ENCODE measurements around the gene WARS2.
"Not testable (repeated sequence)": the region's sequence is repeated elsewhere in the genome, so short reads cannot be mapped to it uniquely, and the experiment has no call there.

The WARS2 gene

GRCh38 chr1:119163396-119163795, 22.9 kb upstream of the WARS2 start:
- peaks cover 0 to 7% (median 3%) of the 10 kb centered on the region in 10 experiments; a peak in 7 of 20 replicates for H3K4me1 ChIP-seq
- no peaks in the 10 kb centered on the region for H3K27me3 ChIP-seq
- H3K4me2 ChIP-seq, result no peak overlapping the region
- TF ChIP-seq Cebpa-rat (IDR thresholded peaks at IDR 0.05), result no peak
- H4K20me1 ChIP-seq, result no peaks in the 10 kb centered on the region
- peaks cover 0 to 12% (median 7%) of the 10 kb centered on the region in 11 experiments; a peak in 10 of 22 replicates for H3K9me3 ChIP-seq (replicated peaks in 1 of 11)
- no peak overlapping the region for H3K9ac ChIP-seq
- no peak overlapping the region for H3K4me3 ChIP-seq
- peaks cover 21 to 53% (median 36%) of the 10 kb centered on the region in 11 experiments for H3K36me3 ChIP-seq
- no peak overlapping the region for H3K27ac ChIP-seq

- Histone ChIP-seq H3K36me3 (peaks cover 36 to 70% (median 53%) of the 10 kb centered on the region in 11 experiments), H4K20me1 (no peaks in the 10 kb centered on the region), H3K27me3 (no peaks in the 10 kb centered on the region), H3K9me3 (replicated peaks in 1 of 11) (peaks cover 9 to 29% (median 22%) of the 10 kb centered on the region in 11 experiments; a peak in 21 of 22 replicates), H3K27ac (no peak overlapping the region), H3K4me1 (peaks cover 0 to 12% (median 3%) of the 10 kb centered on the region in 10 experiments; a peak in 8 of 20 replicates), H3K4me3 (no peak overlapping the region), H3K4me2 (no peak overlapping the region), H3K9ac (no peak overlapping the region)
- TF ChIP-seq Cebpa-rat (IDR thresholded peaks at IDR 0.05), result no peak
Observed at GRCh38 chr1:119160866-119161265, 20.4 kb upstream of the WARS2 start.

- Histone ChIP-seq H3K4me3 (no peak overlapping the region), H3K27me3 (no peaks in the 10 kb centered on the region), H4K20me1 (no peaks in the 10 kb centered on the region), H3K4me2 (no peak overlapping the region), H3K4me1 (peaks cover 0 to 12% (median 3%) of the 10 kb centered on the region in 10 experiments; a peak in 8 of 20 replicates), H3K9me3 (replicated peaks in 1 of 11) (peaks cover 9 to 29% (median 22%) of the 10 kb centered on the region in 11 experiments; a peak in 21 of 22 replicates), H3K36me3 (peaks cover 36 to 70% (median 53%) of the 10 kb centered on the region in 11 experiments), H3K27ac (no peak overlapping the region), H3K9ac (no peak overlapping the region)
- no peak for TF ChIP-seq Cebpa-rat (IDR thresholded peaks at IDR 0.05)
Observed at GRCh38 chr1:119160409-119160808, 20.0 kb upstream of the WARS2 start.

- Histone ChIP-seq H4K20me1 (no peaks in the 10 kb centered on the region), H3K36me3 (peaks cover 36 to 70% (median 53%) of the 10 kb centered on the region in 11 experiments), H3K9me3 (replicated peaks in 1 of 11) (peaks cover 9 to 32% (median 25%) of the 10 kb centered on the region in 11 experiments; a peak in 21 of 22 replicates), H3K4me1 (peaks cover 0 to 12% (median 3%) of the 10 kb centered on the region in 10 experiments; a peak in 8 of 20 replicates), H3K27me3 (no peaks in the 10 kb centered on the region), H3K4me2 (no peak overlapping the region), H3K4me3 (no peak overlapping the region), H3K27ac (no peak overlapping the region), H3K9ac (no peak overlapping the region)
- TF ChIP-seq Cebpa-rat (IDR thresholded peaks at IDR 0.05), result no peak
Observed at GRCh38 chr1:119159966-119160365, 19.5 kb upstream of the WARS2 start.

GRCh38 chr1:119159111-119159510, 18.7 kb upstream of the WARS2 start:
- Histone ChIP-seq H4K20me1 (no peaks in the 10 kb centered on the region), H3K9ac (no peak overlapping the region), H3K4me2 (peak overlapping the region in 2 of 11 experiments; percentile 6 to 29; a peak in 1 of 22 replicates), H3K27me3 (no peaks in the 10 kb centered on the region), H3K4me1 (peaks cover 0 to 12% (median 3%) of the 10 kb centered on the region in 10 experiments; a peak in 8 of 20 replicates), H3K27ac (no peak overlapping the region), H3K36me3 (peaks cover 36 to 68% (median 52%) of the 10 kb centered on the region in 11 experiments), H3K9me3 (replicated peaks in 1 of 11) (peaks cover 9 to 34% (median 26%) of the 10 kb centered on the region in 11 experiments; a peak in 21 of 22 replicates), H3K4me3 (no peak overlapping the region)
- TF ChIP-seq Cebpa-rat (IDR thresholded peaks at IDR 0.05), result no peak

- H3K27me3 ChIP-seq, H3K4me2 ChIP-seq, H3K27ac ChIP-seq, H4K20me1 ChIP-seq, H3K4me3 ChIP-seq, H3K9ac ChIP-seq: not testable (repeated sequence)
- Histone ChIP-seq H3K4me1 (peaks cover 0 to 12% (median 3%) of the 10 kb centered on the region in 10 experiments; a peak in 8 of 20 replicates), H3K9me3 (replicated peaks in 1 of 11) (peaks cover 9 to 34% (median 26%) of the 10 kb centered on the region in 11 experiments; a peak in 21 of 22 replicates), H3K36me3 (peaks cover 30 to 51% (median 40%) of the 10 kb centered on the region in 11 experiments)
Observed at GRCh38 chr1:119156761-119157160, 16.3 kb upstream of the WARS2 start.

GRCh38 chr1:119155069-119155468, 14.6 kb upstream of the WARS2 start:
- H3K27me3 ChIP-seq, H4K20me1 ChIP-seq, H3K4me2 ChIP-seq, H3K4me3 ChIP-seq, H3K27ac ChIP-seq, H3K9ac ChIP-seq: not testable (repeated sequence)
- H3K9me3 ChIP-seq (replicated peaks in 1 of 11), result peaks cover 9 to 34% (median 26%) of the 10 kb centered on the region in 11 experiments; a peak in 21 of 22 replicates
- peaks cover 30 to 39% (median 35%) of the 10 kb centered on the region in 11 experiments for H3K36me3 ChIP-seq
- H3K4me1 ChIP-seq, result peaks cover 0 to 12% (median 3%) of the 10 kb centered on the region in 10 experiments; a peak in 8 of 20 replicates

- Histone ChIP-seq H3K36me3 (peaks cover 0 to 20% (median 5%) of the 10 kb centered on the region in 11 experiments; a peak in 5 of 22 replicates), H3K27ac (no peak overlapping the region), H3K27me3 (no peaks in the 10 kb centered on the region), H3K4me2 (no peak overlapping the region), H3K4me3 (no peak overlapping the region), H3K9ac (no peak overlapping the region), H3K4me1 (no peaks in the 10 kb centered on the region), H4K20me1 (no peaks in the 10 kb centered on the region), H3K9me3 (replicated peaks in 1 of 11) (peaks cover 0 to 5% (median 3%) of the 10 kb centered on the region in 11 experiments; a peak in 2 of 22 replicates)
- TF ChIP-seq Cebpa-rat (IDR thresholded peaks at IDR 0.05), result no peak
Observed at GRCh38 chr1:119150150-119150549, 9.7 kb upstream of the WARS2 start.

GRCh38 chr1:119147661-119148090, 7.2 kb upstream of the WARS2 start:
- H3K4me2 ChIP-seq, result no peak overlapping the region
- H3K27ac ChIP-seq, result no peak overlapping the region
- no peaks in the 10 kb centered on the region for H3K27me3 ChIP-seq
- 0 out of 20 replicates have a peak, but pooled peaks cover 0 to under 1% (median 0%) of the 10 kb centered on the region in 10 experiments for H3K4me1 ChIP-seq
- H3K36me3 ChIP-seq, result peaks cover 0 to 36% (median 5%) of the 10 kb centered on the region in 11 experiments; a peak in 6 of 22 replicates
- TF ChIP-seq Cebpa-rat (IDR thresholded peaks at IDR 0.05), result no peak
- no peak overlapping the region for H3K9ac ChIP-seq
- H3K9me3 ChIP-seq (replicated peaks in 1 of 11), result no peaks in the 10 kb centered on the region
- H3K4me3 ChIP-seq, result no peak overlapping the region
- H4K20me1 ChIP-seq, result no peaks in the 10 kb centered on the region

- no peak overlapping the region for H3K4me3 ChIP-seq
- H3K4me1 ChIP-seq, result peaks cover under 1 to 12% (median 8%) of the 10 kb centered on the region in 10 experiments; a peak in 13 of 20 replicates
- H3K9me3 ChIP-seq (replicated peaks in 1 of 11), result no peaks in the 10 kb centered on the region
- H3K27me3 ChIP-seq, result no peaks in the 10 kb centered on the region
- no peak for TF ChIP-seq Cebpa-rat (IDR thresholded peaks at IDR 0.05)
- no peak overlapping the region for H3K4me2 ChIP-seq
- H3K36me3 ChIP-seq, result peaks cover 0 to 36% (median 5%) of the 10 kb centered on the region in 11 experiments; a peak in 6 of 22 replicates
- no peak overlapping the region for H3K9ac ChIP-seq
- H3K27ac ChIP-seq, result no peak overlapping the region
- H4K20me1 ChIP-seq, result no peaks in the 10 kb centered on the region
Observed at GRCh38 chr1:119146466-119146865, 6.0 kb upstream of the WARS2 start.

Data from BLaER1 treated with 17β-estradiol and CSF1 and Interleukin-3, amounts not matched to agents 10 nM and 100 nM (cell line).